Activated CD8-positive, alpha-beta memory T cell treated with anti-CD3 and anti-CD28 coated beads, Interleukin-2, amount 10 ng/mL, durations not matched to agents 7 days and 5 days (primary cell): ENCODE data around the gene CASQ2. TPM values are rescaled to one million over a fixed set of nuclear protein-coding genes. Genes with fewer than 3 reads are reported as not detected.

Experiments used
- ATAC-seq: fragments of 150-1000 bp; cut with Tn5 transposase; one replicate; pipeline ENCODE4 v1.10.0; 2021; ENCODE audit warnings: moderate library complexity
- CTCF ChIA-PET: fragments of 350-600 bp; sonication (Branson Sonifier 250); formaldehyde crosslinking; loops from one replicate; lab custom pipeline; 2021; ENCODE audit warnings: antibody characterized with exemption; lab: Charles Lee
- DNase-seq: peaks from one replicate; pipeline ENCODE4 v3.0.0-alpha.2; 2020
- H3K27ac Mint-ChIP-seq: one replicate; pipeline ENCODE4 v1.8.0; 2021; ENCODE audit warnings: mild to moderate bottlenecking, mixed read lengths
- H3K27me3 Mint-ChIP-seq: one replicate; pipeline ENCODE4 v1.8.0; 2021; ENCODE audit warnings: mixed read lengths
- H3K36me3 Mint-ChIP-seq: one replicate; pipeline ENCODE4 v1.8.0; 2021; ENCODE audit warnings: mild to moderate bottlenecking, mixed read lengths
- H3K4me1 Mint-ChIP-seq: one replicate; pipeline ENCODE4 v1.8.0; 2021; ENCODE audit warnings: mixed read lengths
- H3K4me3 Mint-ChIP-seq: one replicate; pipeline ENCODE4 v1.8.0; 2021; ENCODE audit warnings: mild to moderate bottlenecking, moderate library complexity, mixed read lengths
- H3K9me3 Mint-ChIP-seq: one replicate; pipeline ENCODE4 v1.8.0; 2022; ENCODE audit warnings: low read depth, mixed read lengths
- total RNA-seq, 2 experiments: library from RNA; stranded (reverse); gene quantifications; one replicate each; pipeline ENCODE4 v1.2.3, GENCODE V29; 2021

CASQ2 gene
- total RNA-seq, 2 experiments from 2014 or later, result not detected

DNA sequence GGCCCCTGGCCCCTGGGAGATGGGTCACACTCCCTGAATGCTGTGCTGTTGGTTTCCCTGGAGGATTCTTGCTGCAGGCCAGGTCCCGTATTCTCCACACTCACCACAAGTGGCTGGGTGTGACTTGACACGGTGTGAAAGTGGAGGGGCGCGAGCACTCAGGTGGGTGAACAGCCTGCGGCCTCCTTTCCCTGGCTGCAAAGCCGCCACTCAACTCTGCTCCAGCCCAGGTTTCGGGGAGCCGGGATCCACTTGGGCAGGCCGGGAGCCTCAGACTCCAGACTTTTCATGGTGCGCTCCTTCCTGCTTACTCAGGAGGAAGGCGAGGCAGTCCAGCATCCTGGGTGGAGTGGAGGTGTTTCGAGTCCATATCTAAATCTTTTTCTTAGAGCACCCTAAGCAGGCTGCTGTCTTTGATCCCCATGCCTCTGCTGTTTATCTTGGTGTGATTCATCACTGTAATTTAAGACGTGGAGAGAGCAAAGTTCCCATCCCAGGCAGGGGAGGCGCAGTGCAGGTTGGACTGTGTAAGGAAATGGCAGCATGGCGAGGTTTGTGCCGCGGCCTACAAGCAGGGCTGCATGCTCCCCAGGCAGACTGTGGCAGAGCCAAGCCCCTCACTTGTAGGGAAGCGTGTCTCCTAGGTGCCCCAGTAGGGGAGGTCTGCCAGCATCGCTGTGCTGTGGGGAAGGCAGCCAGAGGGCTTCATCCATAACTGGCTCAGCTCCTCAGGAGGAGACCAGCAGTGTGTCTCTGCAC, 97.2 kb downstream of the CASQ2 start:
- DNase-seq, result no peak
- no peak overlapping the region for H3K4me3 Mint-ChIP-seq
- peaks cover 14% of the 10 kb centered on the region for H3K36me3 Mint-ChIP-seq
- peaks cover 8% of the 10 kb centered on the region for H3K4me1 Mint-ChIP-seq
- H3K27ac Mint-ChIP-seq, result no peak overlapping the region
- no peaks in the 10 kb centered on the region for H3K9me3 Mint-ChIP-seq
- CTCF ChIA-PET, result interaction anchor here (1.7 kb wide), 1 partner anchor 35 kb away, joined by 3 read pairs; no protein-coding TSS in a partner anchor
- ATAC-seq, result no peak
- no peaks in the 10 kb centered on the region for H3K27me3 Mint-ChIP-seq

DNA sequence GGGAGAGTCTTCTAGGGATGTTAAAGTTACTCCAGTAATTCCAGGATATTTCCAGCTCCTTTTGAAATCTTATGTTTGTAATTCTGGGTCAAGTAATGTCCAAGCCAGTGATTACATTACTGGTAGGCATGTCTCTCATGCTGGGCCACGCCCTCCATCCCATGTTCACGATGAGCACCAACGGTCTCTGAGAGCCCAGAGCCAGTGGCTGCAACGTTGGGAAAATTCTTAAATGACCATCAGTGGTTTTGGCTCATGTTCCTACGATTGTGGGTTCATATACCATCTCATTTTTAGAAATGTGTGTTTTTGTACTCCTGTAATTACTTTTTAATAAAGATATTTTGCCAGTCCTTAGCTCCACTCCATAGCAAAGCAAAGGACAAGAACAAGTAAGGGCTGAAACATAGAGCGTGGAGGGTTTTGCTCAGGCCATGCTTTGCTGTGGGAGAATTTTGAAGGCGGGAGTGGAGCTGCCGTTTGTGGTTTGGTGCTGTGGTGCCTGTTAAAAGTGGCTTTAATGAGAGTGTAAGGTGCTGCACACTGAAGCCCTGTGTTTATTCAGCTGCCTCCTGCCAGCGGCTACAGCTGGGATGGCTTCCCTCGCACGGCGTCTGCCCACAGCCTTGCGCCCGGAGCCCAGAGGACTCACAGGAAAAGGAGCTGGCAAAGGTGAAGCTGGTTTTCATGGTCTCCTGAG, 97.9 kb downstream of the CASQ2 start:
- Mint-ChIP-seq H3K4me3 (no peak overlapping the region), H3K36me3 (peaks cover 14% of the 10 kb centered on the region), H3K27me3 (no peaks in the 10 kb centered on the region), H3K9me3 (no peaks in the 10 kb centered on the region), H3K4me1 (peaks cover 8% of the 10 kb centered on the region), H3K27ac (no peak overlapping the region)
- no peak for DNase-seq
- ATAC-seq, result no peak
- CTCF ChIA-PET, result interaction anchor here (0.9 kb wide), 1 partner anchor 36 kb away, joined by 4 read pairs; no protein-coding TSS in a partner anchor

DNA sequence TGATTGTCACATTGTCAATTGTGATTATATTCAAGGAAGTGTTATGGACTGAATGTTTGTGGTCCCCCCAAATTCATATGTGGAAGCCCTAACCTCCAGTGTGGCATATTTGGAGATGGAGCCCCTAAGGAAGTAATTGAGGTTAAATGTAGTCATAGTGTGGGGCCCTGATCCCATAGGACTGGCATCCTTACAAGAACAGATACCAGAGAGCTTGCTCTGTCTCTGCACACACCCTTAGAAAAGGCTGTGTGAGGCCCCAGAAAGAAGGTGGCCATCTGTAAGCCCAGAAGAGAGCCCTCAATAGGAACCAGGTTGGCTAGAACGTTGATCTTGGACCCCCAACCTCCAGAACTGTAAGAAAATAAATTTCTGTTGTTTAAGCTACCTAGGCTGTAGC, 98.6 kb downstream of the CASQ2 start:
- ATAC-seq (no peak), DNase-seq (no peak)
- Mint-ChIP-seq H3K4me1 (peaks cover 8% of the 10 kb centered on the region), H3K27me3 (no peaks in the 10 kb centered on the region), H3K4me3 (no peak overlapping the region), H3K36me3 (peaks cover 14% of the 10 kb centered on the region), H3K27ac (no peak overlapping the region), H3K9me3 (no peaks in the 10 kb centered on the region)
- CTCF ChIA-PET, result interaction anchor here (0.9 kb wide), 1 partner anchor 37 kb away, joined by 4 read pairs; no protein-coding TSS in a partner anchor

DNA sequence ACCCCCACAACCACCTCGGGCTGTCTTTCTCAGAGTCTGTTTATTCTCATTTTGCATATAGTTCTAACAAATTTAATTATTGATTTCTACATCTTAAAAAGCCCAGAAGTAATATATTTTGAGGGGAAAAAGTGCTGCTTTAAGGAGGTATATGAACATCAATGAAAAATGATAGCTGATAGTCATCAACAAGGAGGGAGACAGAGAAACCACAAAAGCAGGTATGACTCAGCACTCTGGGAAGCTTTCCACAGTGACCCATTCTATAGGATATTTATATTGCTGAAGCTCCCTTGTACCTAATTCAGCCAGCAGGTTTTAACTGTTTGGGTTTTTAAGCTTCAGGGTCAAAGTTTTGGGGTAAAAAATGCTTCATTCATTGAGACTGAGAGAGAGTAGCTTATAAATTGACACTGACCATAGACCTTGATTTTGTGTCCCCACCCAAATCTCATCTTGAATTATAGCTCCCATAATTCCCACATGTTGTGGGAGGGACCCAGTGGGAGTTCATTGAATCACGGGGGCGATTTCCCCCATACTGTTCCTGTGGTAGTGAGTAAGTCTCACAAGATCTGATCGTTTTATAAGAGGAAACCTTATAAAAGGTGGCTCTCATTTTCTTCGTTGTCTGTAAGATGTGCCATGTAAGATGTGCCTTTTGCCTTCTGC, 99.4 kb downstream of the CASQ2 start:
- no peak overlapping the region for H3K4me3 Mint-ChIP-seq
- H3K9me3 Mint-ChIP-seq, result no peaks in the 10 kb centered on the region
- peak; percentile 33 for ATAC-seq
- H3K27me3 Mint-ChIP-seq, result no peaks in the 10 kb centered on the region
- no peak for DNase-seq
- no peak overlapping the region for H3K27ac Mint-ChIP-seq
- CTCF ChIA-PET, result interaction anchor here (1.1 kb wide), 1 partner anchor 26 kb away, joined by 3 read pairs; no protein-coding TSS in a partner anchor
- peaks cover 16% of the 10 kb centered on the region for H3K36me3 Mint-ChIP-seq
- H3K4me1 Mint-ChIP-seq, result peaks cover 8% of the 10 kb centered on the region

DNA sequence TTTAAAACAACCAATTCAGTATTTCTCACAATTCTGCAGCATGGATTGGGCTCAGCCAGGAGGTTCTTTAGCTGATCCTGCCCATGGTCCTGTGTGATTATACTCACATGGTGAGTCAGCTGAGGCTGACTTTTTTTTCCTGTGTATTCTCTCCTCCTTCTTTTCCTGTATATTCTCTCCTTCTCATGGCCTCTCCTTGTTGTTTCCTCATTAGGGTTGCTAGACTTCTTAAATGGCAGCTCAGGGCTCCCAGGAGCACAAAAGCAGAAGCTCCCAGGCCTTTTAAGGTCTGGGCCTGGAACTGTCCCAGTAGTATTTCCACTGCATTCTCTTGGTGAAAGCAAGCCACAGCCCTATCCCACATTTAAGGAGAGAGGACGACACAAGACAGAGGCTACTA, 99.9 kb downstream of the CASQ2 start:
- CTCF ChIA-PET, result interaction anchor here (1.1 kb wide), 1 partner anchor 26 kb away, joined by 3 read pairs; no protein-coding TSS in a partner anchor
- H3K4me1 Mint-ChIP-seq, result peaks cover 8% of the 10 kb centered on the region
- H3K27me3 Mint-ChIP-seq, result no peaks in the 10 kb centered on the region
- ATAC-seq (no peak), DNase-seq (no peak)
- H3K36me3 Mint-ChIP-seq, result peaks cover 21% of the 10 kb centered on the region
- no peaks in the 10 kb centered on the region for H3K9me3 Mint-ChIP-seq
- no peak overlapping the region for H3K4me3 Mint-ChIP-seq
- H3K27ac Mint-ChIP-seq, result no peak overlapping the region

DNA sequence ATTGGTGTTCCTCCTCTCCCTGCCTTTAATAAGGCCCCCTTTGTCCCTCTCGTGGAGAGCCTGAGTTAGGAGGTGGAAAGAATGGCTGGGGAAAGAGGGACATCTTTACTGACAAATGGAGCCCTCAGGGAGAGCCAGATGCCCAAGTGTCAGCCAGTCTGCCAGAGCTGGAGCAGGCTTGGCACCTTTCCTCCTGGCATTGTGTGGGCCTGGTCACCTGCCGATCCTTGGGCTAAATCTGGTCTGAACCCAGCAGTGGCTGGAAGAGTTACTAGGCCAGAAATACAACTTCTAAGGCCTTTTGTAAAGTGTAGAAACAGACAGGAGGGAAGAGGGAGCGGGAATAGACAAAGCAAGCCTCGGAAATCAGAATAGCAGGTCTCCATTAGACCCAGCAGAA, 101.8 kb downstream of the CASQ2 start:
- CTCF ChIA-PET, result no interaction called here
- ATAC-seq (no peak), DNase-seq (no peak)
- Mint-ChIP-seq H3K27me3 (no peaks in the 10 kb centered on the region), H3K9me3 (no peaks in the 10 kb centered on the region), H3K4me1 (peaks cover 8% of the 10 kb centered on the region), H3K27ac (no peak overlapping the region), H3K4me3 (no peak overlapping the region), H3K36me3 (peaks cover 23% of the 10 kb centered on the region)

DNA sequence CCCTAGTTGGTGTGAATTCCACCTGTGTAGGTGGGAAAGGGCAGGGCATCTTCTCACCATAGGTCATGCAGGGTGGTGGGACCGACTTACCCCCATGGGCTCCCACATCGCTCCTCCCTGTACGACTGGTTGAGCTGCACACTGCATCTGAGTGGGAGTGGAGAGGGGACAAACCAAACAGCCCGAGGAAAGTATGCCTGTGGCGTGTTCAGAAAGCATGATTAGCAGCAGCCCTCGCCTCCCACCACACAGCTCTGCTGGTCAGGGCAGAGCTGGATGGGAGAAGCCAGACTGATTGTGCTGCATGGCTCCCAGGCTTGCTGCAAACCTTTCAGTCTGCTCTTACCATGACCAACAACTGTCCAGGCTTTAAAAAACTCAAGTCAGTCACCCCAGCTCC, 102.3 kb downstream of the CASQ2 start:
- ATAC-seq (no peak), DNase-seq (no peak)
- no peaks in the 10 kb centered on the region for H3K27me3 Mint-ChIP-seq
- no peak overlapping the region for H3K4me3 Mint-ChIP-seq
- peaks cover 8% of the 10 kb centered on the region for H3K4me1 Mint-ChIP-seq
- no peaks in the 10 kb centered on the region for H3K9me3 Mint-ChIP-seq
- no peak overlapping the region for H3K27ac Mint-ChIP-seq
- CTCF ChIA-PET, result no interaction called here
- peaks cover 23% of the 10 kb centered on the region for H3K36me3 Mint-ChIP-seq

DNA sequence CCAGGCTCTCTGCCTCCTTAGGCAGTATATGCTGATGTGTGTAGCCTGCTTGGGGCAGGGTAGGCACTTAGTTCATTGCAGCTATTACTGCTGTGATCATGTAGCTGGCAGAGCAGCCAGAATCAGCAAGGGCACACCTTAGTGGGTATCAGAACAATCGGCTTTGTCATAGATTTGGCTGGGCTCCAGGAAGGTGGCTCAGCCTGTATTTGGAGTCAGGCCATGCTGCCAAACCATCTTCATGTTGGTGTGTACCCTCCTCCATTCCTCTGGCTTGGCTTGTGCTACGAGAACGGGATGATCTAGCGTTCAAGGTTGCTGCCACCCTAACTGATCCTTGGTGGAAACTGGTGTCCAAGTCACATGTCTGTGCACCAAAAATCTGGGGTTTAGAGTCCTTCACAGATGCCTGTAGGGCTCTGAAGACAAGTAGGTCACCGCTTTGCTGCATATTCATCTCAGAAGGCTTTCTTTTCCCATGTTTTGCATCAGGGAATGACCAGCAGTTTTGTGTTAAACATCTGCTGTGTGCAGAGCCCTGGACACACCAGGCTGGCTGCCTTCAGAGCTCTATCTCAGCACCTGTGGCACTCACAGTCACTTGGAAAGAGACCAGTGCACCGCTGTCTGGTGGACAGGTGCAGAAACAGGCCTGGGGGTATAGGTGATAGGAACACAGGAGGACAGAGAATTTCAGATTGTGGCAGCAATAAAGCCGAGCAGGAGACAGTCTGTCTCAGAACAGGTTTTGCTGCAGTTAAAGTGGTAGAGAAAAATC, 103.0 kb downstream of the CASQ2 start:
- Mint-ChIP-seq H3K27me3 (no peaks in the 10 kb centered on the region), H3K36me3 (peaks cover 26% of the 10 kb centered on the region), H3K4me1 (peaks cover 8% of the 10 kb centered on the region), H3K4me3 (no peak overlapping the region), H3K27ac (no peak overlapping the region), H3K9me3 (no peaks in the 10 kb centered on the region)
- CTCF ChIA-PET, result no interaction called here
- ATAC-seq (no peak), DNase-seq (no peak)

DNA sequence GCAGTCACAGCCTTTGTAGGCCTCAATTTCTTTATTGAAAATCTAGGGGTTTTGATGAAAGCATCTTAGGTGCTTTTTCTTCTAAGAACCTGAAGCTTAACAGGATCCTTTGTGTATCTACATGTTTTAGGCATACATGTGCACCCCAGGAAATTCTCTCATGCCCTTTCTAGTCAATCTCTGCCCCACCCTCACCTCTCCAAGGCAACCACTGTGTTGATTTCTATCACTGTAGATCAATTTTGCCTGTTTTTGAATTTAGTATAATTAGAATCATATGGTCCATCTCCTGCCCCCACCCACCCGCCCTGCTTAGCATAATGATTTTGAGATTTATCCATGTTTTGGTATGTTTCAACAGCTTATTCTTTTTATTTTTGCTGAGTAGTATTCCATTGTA, 107.4 kb downstream of the CASQ2 start:
- CTCF ChIA-PET, result interaction anchor here (1.0 to 3.5 kb wide), 2 partner anchors 18 to 46 kb away, joined by 3 to 12 read pairs; no protein-coding TSS in a partner anchor
- no peaks in the 10 kb centered on the region for H3K9me3 Mint-ChIP-seq
- H3K27me3 Mint-ChIP-seq, result no peaks in the 10 kb centered on the region
- H3K4me1 Mint-ChIP-seq, result peaks cover 5% of the 10 kb centered on the region
- no peak for DNase-seq
- H3K36me3 Mint-ChIP-seq, result peaks cover 17% of the 10 kb centered on the region
- no peak for ATAC-seq
- H3K4me3 Mint-ChIP-seq, result no peak overlapping the region
- no peak overlapping the region for H3K27ac Mint-ChIP-seq

DNA sequence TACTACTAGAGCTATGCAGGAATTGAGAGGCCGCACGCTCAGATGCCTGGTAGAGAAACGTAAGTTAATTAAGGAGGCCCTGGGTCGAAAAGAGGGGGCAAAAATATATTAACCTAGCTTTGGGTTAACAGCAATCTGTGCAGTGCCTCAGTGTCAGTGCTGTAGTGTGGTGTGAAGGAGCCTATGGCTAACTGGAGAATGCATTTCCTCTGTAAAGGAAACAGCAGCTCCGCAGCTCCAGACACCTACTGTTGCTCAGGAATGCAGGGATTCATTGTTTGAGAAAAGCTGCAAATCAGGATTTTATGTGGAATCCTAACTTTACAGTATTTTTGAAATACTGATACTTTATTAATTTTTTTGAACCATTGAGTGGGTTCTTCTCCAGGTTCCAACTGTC, 108.4 kb downstream of the CASQ2 start:
- Mint-ChIP-seq H3K27me3 (no peaks in the 10 kb centered on the region), H3K36me3 (peaks cover 17% of the 10 kb centered on the region), H3K4me1 (peaks cover 13% of the 10 kb centered on the region), H3K27ac (no peak overlapping the region), H3K4me3 (no peak overlapping the region), H3K9me3 (no peaks in the 10 kb centered on the region)
- CTCF ChIA-PET, result interaction anchor here (3.5 kb wide), 1 partner anchor 47 kb away, joined by 12 read pairs; no protein-coding TSS in a partner anchor
- DNase-seq (no peak), ATAC-seq (no peak)

DNA sequence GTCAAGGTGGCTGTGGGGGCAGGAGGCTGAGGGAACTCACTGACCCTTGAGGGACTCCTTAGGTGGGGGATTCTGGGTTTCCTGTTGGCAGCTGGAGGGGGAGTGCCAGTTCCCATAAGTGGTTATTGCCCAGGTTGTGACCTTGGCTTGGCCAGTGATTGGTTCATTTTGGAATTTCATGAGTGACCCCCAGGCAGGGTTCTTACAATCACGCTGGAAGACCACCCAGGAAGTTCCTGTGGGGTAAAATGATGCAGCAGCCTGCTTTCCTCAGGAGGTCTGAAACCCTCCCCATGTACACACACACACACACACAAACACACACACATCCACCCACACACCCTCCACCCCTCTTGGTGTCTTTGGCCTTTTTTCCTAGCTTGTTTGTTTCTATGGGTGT, 109.9 kb downstream of the CASQ2 start:
- no peak for DNase-seq
- ATAC-seq, result no peak
- peaks cover 19% of the 10 kb centered on the region for H3K4me1 Mint-ChIP-seq
- H3K36me3 Mint-ChIP-seq, result peaks cover 11% of the 10 kb centered on the region
- H3K27me3 Mint-ChIP-seq, result no peaks in the 10 kb centered on the region
- H3K4me3 Mint-ChIP-seq, result no peak overlapping the region
- H3K27ac Mint-ChIP-seq, result no peak overlapping the region
- CTCF ChIA-PET, result no interaction called here
- H3K9me3 Mint-ChIP-seq, result no peaks in the 10 kb centered on the region

DNA sequence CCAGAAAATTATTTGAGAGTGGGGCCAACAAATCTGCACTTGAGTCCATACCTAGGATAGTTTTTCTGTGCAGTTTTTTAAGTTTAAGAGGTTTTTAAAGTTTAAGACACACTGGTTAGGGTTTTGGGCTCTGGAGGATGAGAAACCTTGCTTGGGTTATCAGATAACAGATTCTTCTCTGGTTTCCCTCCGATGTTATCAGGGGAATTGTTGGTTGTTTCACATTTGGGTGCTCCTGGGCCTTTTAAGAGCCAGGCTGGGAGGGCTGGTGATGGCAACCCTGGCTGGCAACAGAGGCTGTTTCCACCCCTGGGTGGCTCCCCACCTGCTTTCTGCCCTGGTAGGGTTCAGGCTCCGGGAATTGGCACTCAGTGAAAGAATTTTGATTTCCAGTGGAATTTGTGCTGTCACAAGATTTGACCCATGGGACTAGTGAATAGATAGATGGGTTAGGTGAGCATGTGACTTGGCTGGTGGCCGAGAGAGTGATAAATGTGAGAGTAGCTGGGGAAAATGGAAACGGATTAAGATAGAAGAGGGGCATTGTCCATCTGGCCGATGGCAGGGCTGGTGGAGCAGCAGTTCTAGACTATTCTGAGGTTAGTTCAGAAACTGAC, 111.9 kb downstream of the CASQ2 start:
- no peak overlapping the region for H3K4me3 Mint-ChIP-seq
- no peaks in the 10 kb centered on the region for H3K9me3 Mint-ChIP-seq
- no peak overlapping the region for H3K27ac Mint-ChIP-seq
- CTCF ChIA-PET, result interaction anchor here (1.1 to 1.2 kb wide), 2 partner anchors 11 to 50 kb away, joined by 4 to 5 read pairs; no protein-coding TSS in a partner anchor
- H3K36me3 Mint-ChIP-seq, result peaks cover 17% of the 10 kb centered on the region
- DNase-seq (no peak), ATAC-seq (no peak)
- no peaks in the 10 kb centered on the region for H3K27me3 Mint-ChIP-seq
- H3K4me1 Mint-ChIP-seq, result peaks cover 19% of the 10 kb centered on the region
